AG09319 (cell line): ENCODE measurements around the gene SDC3.

Experiments
- DNase-seq: peaks from one replicate; pipeline ENCODE4 v3.0.0-alpha.2; 2010; ENCODE audit warnings: low read depth; ENCODE audit errors: extremely low read depth
- CTCF ChIP-seq: IDR thresholded peaks from 2 replicates; pipeline ENCODE4 v1.5.1; 2011; ENCODE audit warnings: low read depth, mild to moderate bottlenecking, inconsistent platforms, low read length, moderate library complexity

The SDC3 gene

GRCh38 chr1:30824736-30825429 is 83.7 kb downstream of the SDC3 start:
- no peak for DNase-seq
- TF ChIP-seq CTCF, result no peak

DNA sequence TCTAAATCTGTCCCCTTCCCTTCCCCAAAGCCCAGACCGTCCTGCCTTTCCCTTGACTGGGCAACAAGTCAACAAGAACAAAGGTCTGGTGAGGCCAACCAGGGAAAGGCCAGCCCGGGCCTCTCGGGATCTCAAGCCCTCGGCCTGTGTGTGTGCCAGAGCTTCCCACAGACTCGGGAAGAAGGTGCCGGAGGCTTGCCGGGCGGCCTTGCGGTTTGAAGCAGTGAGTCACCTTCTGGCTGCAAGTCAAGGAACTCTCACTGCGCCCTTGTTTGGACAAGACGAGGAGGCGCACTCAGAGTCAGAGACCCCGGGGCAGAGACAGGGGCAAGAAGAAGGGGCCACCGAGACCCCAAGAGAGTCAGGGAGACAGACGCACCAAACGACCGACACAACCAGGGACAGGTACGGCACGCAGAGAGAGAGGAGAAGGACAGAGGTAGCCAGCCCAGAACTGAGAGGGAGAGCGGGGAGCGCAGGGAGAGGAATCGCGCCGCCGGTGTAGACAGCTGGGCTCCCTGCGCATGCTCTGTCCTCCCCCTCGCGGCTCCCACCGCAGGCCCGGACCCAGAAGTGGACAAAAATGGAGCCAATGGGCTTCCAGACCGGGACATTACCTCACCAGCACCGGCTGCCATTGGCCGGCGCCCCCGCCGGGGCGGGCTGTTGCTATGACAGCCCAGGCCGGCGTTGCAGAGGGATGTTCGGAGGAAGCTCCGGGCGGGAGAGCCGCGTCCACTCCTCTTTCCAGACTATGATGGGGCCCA is 84.4 kb downstream of the SDC3 start:
- TF ChIP-seq CTCF, result no peak
- DNase-seq, result peak; percentile 99

- no peak for TF ChIP-seq CTCF
- no peak for DNase-seq
These were observed 85.0 kb downstream of the SDC3 start for GRCh38 chr1:30823627-30823968.

GRCh38 chr1:30822966-30823581 is 85.5 kb downstream of the SDC3 start:
- no peak for DNase-seq
- TF ChIP-seq CTCF, result no peak

GRCh38 chr1:30822006-30822405 is 86.6 kb downstream of the SDC3 start:
- no peak for DNase-seq
- no peak for TF ChIP-seq CTCF

DNA sequence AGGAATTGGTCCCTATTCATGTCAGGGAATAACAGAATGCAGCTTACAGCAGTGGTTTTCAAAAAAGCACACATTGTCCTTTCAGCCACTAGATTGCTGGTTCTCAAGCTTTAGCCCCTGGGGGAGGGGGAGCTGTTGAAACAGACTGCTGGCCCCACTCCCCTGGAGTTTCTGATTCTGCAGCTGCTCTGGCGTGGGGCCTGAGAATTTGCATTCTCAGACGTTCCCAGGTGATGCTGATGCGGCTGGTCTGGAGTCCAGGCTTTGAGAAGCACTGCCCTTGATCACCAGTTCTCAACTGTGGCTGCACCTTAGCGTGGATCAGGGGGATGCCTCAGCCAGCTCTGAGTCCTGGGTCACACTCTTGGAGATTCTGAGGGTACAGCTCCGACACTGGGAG is 88.3 kb downstream of the SDC3 start:
- DNase-seq, result no peak
- TF ChIP-seq CTCF, result no peak
